Transverse colon (tissue), 4 donors: Measurements from ENCODE around the gene MYH15.

Experiments used
- CTCF ChIP-seq, 5 experiments: fragments of 200-600 bp in 3 of 5; fragments of 450-650 bp in 2 of 5; sonication (generic) in 3 of 5; IDR thresholded peaks; 1 replicate in 2 of 5; 2 replicates in 3 of 5; pipeline ENCODE4 v1.5.1; 2016 to 2017; ENCODE audit warnings: antibody characterized with exemption in 5 of 5, inconsistent platforms in 3 of 5, mild to moderate bottlenecking in 2 of 5, moderate library complexity in 1 of 5
- EP300 ChIP-seq: sonication (generic); formaldehyde crosslinking; IDR thresholded peaks from one replicate; pipeline ENCODE4 v1.6.1; 2017; ENCODE audit warnings: antibody characterized with exemption, low read depth
- POLR2A ChIP-seq: fragments of 450-650 bp; IDR thresholded peaks from one replicate; pipeline ENCODE4 v1.6.1; 2016; ENCODE audit warnings: antibody characterized with exemption, mild to moderate bottlenecking, moderate library complexity
- POLR2AphosphoS5 ChIP-seq, 3 donors: sonication (generic); formaldehyde crosslinking; IDR thresholded peaks; one replicate each; pipeline ENCODE4 v1.6.1; 2016; ENCODE audit warnings: antibody characterized with exemption in 3 of 3

DNA sequence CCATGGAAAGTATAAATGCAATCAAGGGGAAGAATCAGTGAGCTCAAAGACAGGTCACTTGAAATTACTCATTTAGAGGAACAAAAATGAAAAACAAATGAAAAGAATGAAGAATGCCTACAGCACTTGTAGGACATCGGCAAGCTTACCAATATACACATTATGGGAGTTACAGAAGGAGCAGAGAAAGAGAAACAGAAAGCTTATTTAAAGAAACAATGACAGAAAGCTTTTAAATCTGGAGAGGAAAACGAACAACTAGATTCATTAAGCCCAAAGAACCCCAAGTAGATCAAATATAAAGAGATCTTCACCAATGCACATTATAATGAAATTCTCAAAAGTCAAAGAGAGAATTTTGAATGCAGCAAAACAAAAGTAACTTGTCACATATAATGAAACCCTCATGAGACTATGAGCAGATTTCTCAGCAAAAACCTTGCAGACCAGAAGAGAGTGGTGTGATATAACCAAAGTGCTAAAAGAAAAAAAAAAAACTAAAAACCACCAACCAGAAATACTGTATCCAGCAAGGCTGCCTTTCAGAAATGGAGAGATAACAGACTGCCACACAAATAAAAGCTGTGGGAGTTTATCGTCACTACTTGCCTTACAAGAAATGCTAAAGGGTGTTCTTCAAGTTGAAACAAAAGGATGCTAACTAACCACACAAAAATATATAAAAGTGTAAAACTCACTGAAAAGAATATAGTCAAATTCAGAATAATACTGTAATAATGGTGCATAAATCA, 63.1 kb downstream of the MYH15 start:
- TF ChIP-seq CTCF (IDR thresholded peaks at IDR 0.05) (no peak), POLR2A (no peak), POLR2AphosphoS5 (IDR thresholded peaks at IDR 0.05) (no peak), EP300 (no peak)
